AG04450 (cell line): Measurements from ENCODE around the gene C22orf15. TPM values are rescaled to one million over a fixed set of nuclear protein-coding genes. Genes with fewer than 3 reads are reported as not detected.

Experiments used
- CTCF ChIA-PET: fragments of 300-600, 350-600 bp; formaldehyde crosslinking; extraction: SDS; loops from one replicate; lab custom pipeline; 2022; ENCODE audit warnings: antibody characterized with exemption, inconsistent platforms; lab: Charles Lee
- POLR2A ChIA-PET: fragments of 350-600 bp; formaldehyde crosslinking; extraction: SDS; loops from one replicate; lab custom pipeline; 2021; ENCODE audit warnings: antibody characterized with exemption, inconsistent platforms; lab: Yijun Ruan, JAX
- DNase-seq: peaks from one replicate; pipeline ENCODE4 v3.0.0-alpha.2; 2011; ENCODE audit warnings: low read depth, low spot score
- H3K27ac ChIP-seq: one replicate; pipeline ENCODE4 v1.5.1; 2012; ENCODE audit warnings: low read depth, low read length, control low read depth
- H3K27me3 ChIP-seq: one replicate; pipeline ENCODE4 v1.6.0; 2012; ENCODE audit warnings: low read length; ENCODE audit not compliant: control insufficient read depth, insufficient read depth
- H3K4me3 ChIP-seq: 2 replicates; pipeline ENCODE4 v1.5.1; 2011; ENCODE audit warnings: mild to moderate bottlenecking, low read depth, low read length, control low read depth
- H3K9me3 ChIP-seq: 2 replicates; pipeline ENCODE4 v1.5.1; 2012; ENCODE audit warnings: low read length; ENCODE audit not compliant: control insufficient read depth, insufficient read depth
- polyA plus RNA-seq: library from polyadenylated mRNA; depleted of rRNA; stranded (reverse); fragments of >200 nt; gene quantifications from 2 replicates; pipeline ENCODE4 v1.2.3, GENCODE V29; 2011
- TF ChIP-seq, protein P1 (sequence below): IDR thresholded peaks from 2 replicates; pipeline ENCODE4 v1.5.1; 2011; ENCODE audit warnings: low read depth, low read length, control low read depth, inconsistent platforms

The C22orf15 gene
- polyA plus RNA-seq, 1 experiment: 2.1 TPM

DNA sequence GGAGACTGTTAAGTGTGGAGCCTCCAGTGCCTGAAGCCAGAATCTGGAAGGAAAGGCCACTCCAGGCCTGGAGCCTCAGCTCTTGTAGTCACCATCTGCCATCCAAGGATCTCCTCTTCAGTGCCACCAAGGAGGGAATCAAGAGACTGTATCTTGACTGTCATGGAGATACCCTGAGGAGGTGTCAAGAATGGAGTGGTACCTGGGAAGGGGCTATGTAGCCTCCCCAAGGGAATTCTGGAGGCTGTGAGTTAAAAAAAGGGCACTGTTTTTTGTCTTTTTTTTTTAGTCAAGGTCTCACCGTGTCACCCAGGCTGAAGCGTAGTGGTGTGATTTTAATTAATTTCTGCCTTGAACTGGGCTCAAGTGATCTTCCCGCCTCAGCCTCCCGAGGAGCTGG is 3.2 kb upstream of the C22orf15 start:
- Histone ChIP-seq H3K9me3 (no peaks in the 10 kb centered on the region), H3K4me3 (no peak overlapping the region), H3K27ac (no peak overlapping the region), H3K27me3 (no peaks in the 10 kb centered on the region)
- ChIA-PET CTCF (interaction anchor here (1.7 kb wide), 1 partner anchor 90 kb away, joined by 6 read pairs; no protein-coding TSS in a partner anchor), POLR2A (no interaction called here)
- TF ChIP-seq, protein P1, sequence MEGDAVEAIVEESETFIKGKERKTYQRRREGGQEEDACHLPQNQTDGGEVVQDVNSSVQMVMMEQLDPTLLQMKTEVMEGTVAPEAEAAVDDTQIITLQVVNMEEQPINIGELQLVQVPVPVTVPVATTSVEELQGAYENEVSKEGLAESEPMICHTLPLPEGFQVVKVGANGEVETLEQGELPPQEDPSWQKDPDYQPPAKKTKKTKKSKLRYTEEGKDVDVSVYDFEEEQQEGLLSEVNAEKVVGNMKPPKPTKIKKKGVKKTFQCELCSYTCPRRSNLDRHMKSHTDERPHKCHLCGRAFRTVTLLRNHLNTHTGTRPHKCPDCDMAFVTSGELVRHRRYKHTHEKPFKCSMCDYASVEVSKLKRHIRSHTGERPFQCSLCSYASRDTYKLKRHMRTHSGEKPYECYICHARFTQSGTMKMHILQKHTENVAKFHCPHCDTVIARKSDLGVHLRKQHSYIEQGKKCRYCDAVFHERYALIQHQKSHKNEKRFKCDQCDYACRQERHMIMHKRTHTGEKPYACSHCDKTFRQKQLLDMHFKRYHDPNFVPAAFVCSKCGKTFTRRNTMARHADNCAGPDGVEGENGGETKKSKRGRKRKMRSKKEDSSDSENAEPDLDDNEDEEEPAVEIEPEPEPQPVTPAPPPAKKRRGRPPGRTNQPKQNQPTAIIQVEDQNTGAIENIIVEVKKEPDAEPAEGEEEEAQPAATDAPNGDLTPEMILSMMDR: no peak
- DNase-seq: no peak

DNA sequence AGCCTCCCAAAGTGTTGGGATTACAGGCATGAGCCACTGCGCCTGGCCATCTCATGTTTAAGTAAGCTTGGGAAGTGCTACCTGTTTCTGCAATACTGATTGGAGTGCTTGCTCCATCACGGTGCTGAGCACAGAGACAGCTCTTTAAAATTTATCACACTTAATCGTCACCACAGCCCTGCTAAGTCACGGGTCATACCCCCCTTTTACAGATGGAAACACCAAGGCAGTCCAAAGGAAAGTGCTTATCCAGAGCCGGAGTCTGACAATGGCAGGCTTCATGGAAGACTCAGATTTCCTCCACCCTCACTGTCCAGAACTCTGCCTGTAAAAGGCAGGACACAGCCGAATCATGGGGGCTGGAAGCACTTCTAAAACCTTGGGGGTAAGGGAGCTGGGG is 2.7 kb upstream of the C22orf15 start:
- DNase-seq: no peak
- ChIA-PET CTCF (interaction anchor here (1.7 kb wide), 1 partner anchor 90 kb away, joined by 6 read pairs; no protein-coding TSS in a partner anchor), POLR2A (no interaction called here)
- Histone ChIP-seq H3K4me3 (no peak overlapping the region), H3K27me3 (no peaks in the 10 kb centered on the region), H3K9me3 (no peaks in the 10 kb centered on the region), H3K27ac (no peak overlapping the region)
- TF ChIP-seq, protein P1: no peak

DNA sequence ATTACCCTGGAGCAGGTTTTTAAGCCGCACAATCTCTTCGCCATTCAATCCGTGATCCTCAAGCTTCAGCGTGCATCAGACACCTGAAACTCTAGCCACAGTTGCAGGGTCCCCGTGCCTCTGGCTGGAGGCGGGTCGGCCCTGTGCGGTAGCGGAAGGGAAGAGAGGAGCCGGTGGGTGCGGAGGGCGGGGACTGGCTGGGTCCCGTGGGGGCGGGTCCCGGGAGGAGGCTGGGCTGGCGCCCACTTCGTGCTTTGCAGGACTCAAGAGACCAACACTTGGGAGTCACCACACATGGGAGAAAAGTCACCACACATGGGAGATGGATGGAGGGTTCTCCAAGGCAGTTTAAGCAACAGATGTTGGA is 772 bp downstream of the C22orf15 start:
- ChIA-PET POLR2A (interaction anchor here (0.5 kb wide), 1 partner anchor 124 kb away, joined by 3 read pairs; no protein-coding TSS in a partner anchor), CTCF (interaction anchor here (0.7 to 1.6 kb wide), 2 partner anchors 23 to 86 kb away, joined by 4 to 8 read pairs; partner anchors contain the start of gene SMARCB1)
- no peak for DNase-seq
- Histone ChIP-seq H3K27me3 (no peaks in the 10 kb centered on the region), H3K9me3 (no peaks in the 10 kb centered on the region), H3K4me3 (peak overlapping the region; percentile 50), H3K27ac (no peak overlapping the region)
- TF ChIP-seq, protein P1: no peak

DNA sequence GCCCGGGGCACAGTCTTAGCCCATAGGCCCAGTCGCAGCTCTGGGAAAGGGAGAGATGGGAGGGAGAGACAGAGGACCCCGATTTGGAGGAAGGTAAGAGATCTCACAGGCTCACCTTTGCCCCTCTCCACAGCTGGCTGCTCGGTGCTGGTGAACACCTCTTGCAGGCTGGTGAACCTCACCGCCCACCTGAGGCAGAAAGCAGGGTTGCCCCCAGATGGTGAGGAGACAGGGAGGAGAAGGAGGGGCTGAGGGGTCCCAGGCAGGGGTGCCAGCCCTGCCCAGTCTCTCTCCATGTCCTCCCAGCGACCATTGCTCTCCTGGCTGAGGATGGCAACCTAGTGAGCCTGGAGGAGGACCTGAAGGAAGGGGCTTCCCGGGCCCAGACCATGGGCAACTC is 1.2 kb downstream of the C22orf15 start:
- CTCF ChIA-PET: no interaction called here
- Histone ChIP-seq H3K27me3 (no peaks in the 10 kb centered on the region), H3K9me3 (no peaks in the 10 kb centered on the region), H3K27ac (no peak overlapping the region), H3K4me3 (no peak overlapping the region)
- no peak for DNase-seq
- POLR2A ChIA-PET: interaction anchor here (0.5 kb wide), 1 partner anchor 124 kb away, joined by 3 read pairs; no protein-coding TSS in a partner anchor
- TF ChIP-seq, protein P1: no peak
